GM12878 (cell line): Measurements from ENCODE around the gene TIMP4. TPM values are rescaled to one million over a fixed set of nuclear protein-coding genes. Genes with fewer than 3 reads are reported as not detected.

Experiments used
- ATAC-seq: fragments of 200-7000 bp; cut with Tn5 transposase; 3 replicates; pipeline ENCODE4 v1.9.1; 2020; ENCODE audit warnings: mild to moderate bottlenecking, moderate library complexity
- BruUV-seq: library from RNA; stranded (reverse); fragments of 400-500 nt; replicated peaks from 2 replicates; lab custom pipeline; 2021; lab: Mats Ljungman, UMichigan
- CTCF ChIA-PET: fragments of 300-600 bp; sonication (Branson Sonifier 250); formaldehyde crosslinking; extraction: SDS; loops from one replicate; lab custom pipeline; 2021; ENCODE audit warnings: inconsistent platforms; lab: Yijun Ruan, JAX
- POLR2A ChIA-PET: fragments of 350-600 bp; formaldehyde crosslinking; extraction: SDS; loops from one replicate; lab custom pipeline; 2021; ENCODE audit warnings: inconsistent platforms; lab: Charles Lee
- RAD21 ChIA-PET: fragments of 300-600 bp; sonication (Branson Sonifier 250); formaldehyde crosslinking; loops from one replicate; lab custom pipeline; 2023; ENCODE audit warnings: antibody characterized with exemption; ENCODE audit not compliant: unreplicated experiment; lab: Charles Lee
- SMC1A ChIA-PET: fragments of 300-600 bp; sonication (Branson Sonifier 250); formaldehyde crosslinking; loops from one replicate; lab custom pipeline; 2023; ENCODE audit not compliant: unreplicated experiment, uncharacterized antibody; lab: Charles Lee
- DNase-seq: peaks from one replicate; pipeline ENCODE4 v3.0.0-alpha.2; 2011; ENCODE audit warnings: low read depth, low spot score
- FAIRE-seq: peaks from 3 replicates; lab custom pipeline; 2011; peaks lifted over from hg19 to GRCh38; lab: Jason Lieb, UNC
- H2AFZ ChIP-seq: 2 replicates; pipeline ENCODE4 v1.6.0; 2011; ENCODE audit warnings: low read depth, low read length, control low read depth; ENCODE audit not compliant: control insufficient read depth
- H3K27ac ChIP-seq: 2 replicates; pipeline ENCODE4 v1.5.1; 2011; ENCODE audit warnings: control low read depth; ENCODE audit not compliant: control insufficient read depth, insufficient read depth
- H3K27me3 ChIP-seq, 2 experiments: replicated peaks in 1 of 2; 2 replicates each; pipeline versions ENCODE4 v1.6.0 to v1.6.1; 2011; ENCODE audit warnings: low read length in 1 of 2; ENCODE audit not compliant: control insufficient read depth in 2 of 2, insufficient read depth in 2 of 2
- H3K36me3 ChIP-seq, 2 experiments: 2 replicates each; pipeline ENCODE4 v1.5.1; 2011; ENCODE audit warnings: low read length in 1 of 2; ENCODE audit not compliant: control insufficient read depth in 2 of 2, insufficient read depth in 2 of 2
- H3K4me1 ChIP-seq: 2 replicates; pipeline ENCODE4 v1.6.1; 2011; ENCODE audit warnings: mild to moderate bottlenecking, low read length, moderate library complexity, mixed read lengths; ENCODE audit not compliant: control insufficient read depth, insufficient read depth
- H3K4me2 ChIP-seq: 2 replicates; pipeline ENCODE4 v1.6.0; 2011; ENCODE audit warnings: control low read depth; ENCODE audit not compliant: control insufficient read depth, insufficient read depth
- H3K4me3 ChIP-seq: fragments of 200-600 bp; sonication (generic); 2 replicates; pipeline ENCODE4 v1.5.1; 2016
- H3K79me2 ChIP-seq: 2 replicates; pipeline ENCODE4 v1.6.0; 2011; ENCODE audit warnings: low read length; ENCODE audit not compliant: control insufficient read depth, insufficient read depth
- H3K9ac ChIP-seq: 2 replicates; pipeline ENCODE4 v1.8.0; 2011; ENCODE audit warnings: low read length, control low read depth, mixed read lengths; ENCODE audit not compliant: control insufficient read depth, insufficient read depth
- H3K9me3 ChIP-seq: replicated peaks from 3 replicates; pipeline ENCODE4 v1.5.1; 2011; ENCODE audit warnings: mild to moderate bottlenecking, low read length; ENCODE audit not compliant: control insufficient read depth, insufficient read depth
- H4K20me1 ChIP-seq: 2 replicates; pipeline ENCODE4 v1.6.0; 2011; ENCODE audit not compliant: control insufficient read depth, insufficient read depth
- BACH1 ChIP-seq: fragments of 450-650 bp; IDR thresholded peaks from 2 replicates; pipeline ENCODE4 v1.6.1; 2017; ENCODE audit warnings: mild to moderate bottlenecking, borderline replicate concordance
- EGR1 ChIP-seq, 2 experiments: IDR thresholded peaks; 1 replicate in 1 of 2; 2 replicates in 1 of 2; pipeline ENCODE4 v1.6.1; 2011 to 2012; ENCODE audit warnings: low read depth in 2 of 2, low read length in 2 of 2, borderline replicate concordance in 1 of 2, mild to moderate bottlenecking in 1 of 2, moderate library complexity in 1 of 2
- FOXM1 ChIP-seq: IDR thresholded peaks from 2 replicates; pipeline ENCODE4 v1.6.1; 2012; ENCODE audit warnings: low read depth, mild to moderate bottlenecking, inconsistent platforms, low read length, moderate library complexity
- GATAD2B ChIP-seq: fragments of 450-650 bp; conservative IDR thresholded peaks from 2 replicates; pipeline ENCODE4 v1.6.1; 2017; ENCODE audit warnings: low read depth, mild to moderate bottlenecking, moderate library complexity
- HDAC6 ChIP-seq: fragments of 200-600 bp; sonication (generic); IDR thresholded peaks from one replicate; pipeline ENCODE4 v1.8.0; 2017; ENCODE audit warnings: antibody characterized with exemption; ENCODE audit not compliant: unreplicated experiment
- IKZF2 ChIP-seq, 2 experiments: fragments of 450-650 bp; IDR thresholded peaks; 2 replicates each; pipeline ENCODE4 v1.6.1; 2017; ENCODE audit warnings: mild to moderate bottlenecking in 2 of 2, moderate library complexity in 2 of 2
- PAX5 ChIP-seq: IDR thresholded peaks from 2 replicates; pipeline ENCODE4 v1.6.1; 2011; ENCODE audit warnings: low read depth, low read length, borderline replicate concordance
- RFX5 ChIP-seq: IDR thresholded peaks from 2 replicates; pipeline ENCODE4 v1.6.1; 2011; ENCODE audit warnings: low read depth, low read length, improper control_type of control experiment
- SMAD5 ChIP-seq: IDR thresholded peaks from 2 replicates; pipeline ENCODE4 v1.6.1; 2016; ENCODE audit warnings: antibody characterized with exemption, low read depth
- STAT1 ChIP-seq: fragments of 450-650 bp; conservative IDR thresholded peaks from 2 replicates; pipeline ENCODE4 v1.6.1; 2014; ENCODE audit warnings: antibody characterized with exemption, mild to moderate bottlenecking
- TAF1 ChIP-seq: IDR thresholded peaks from 2 replicates; pipeline ENCODE4 v1.6.1; 2011; ENCODE audit warnings: mild to moderate bottlenecking, low read depth, low read length, borderline replicate concordance
- ZSCAN29 ChIP-seq: fragments of 450-650 bp; IDR thresholded peaks from 2 replicates; pipeline ENCODE4 v1.6.1; 2017; ENCODE audit warnings: mild to moderate bottlenecking, moderate library complexity
- WGBS: methylation state at CpG from one replicate; pipeline ENCODE4 v1.1.6; 2016; ENCODE audit warnings: low lambda C conversion rate; ENCODE audit not compliant: insufficient replicate concordance, insufficient coverage; ENCODE audit errors: missing lambda C conversion rate; 5-methylcytosine and 5-hydroxymethylcytosine counted together
- in situ Hi-C: fragments of 300-500 bp; cut with MboI; formaldehyde crosslinking; loops from 9 replicates; pipeline ENCODE4 v1.14.3; 2018; ENCODE audit warnings: mixed read lengths
- intact Hi-C: fragments of 100-400 bp; cut with micrococcal nuclease; formaldehyde crosslinking; loops from one replicate; pipeline ENCODE4 v1.14.2; 2022; ENCODE audit not compliant: unreplicated experiment
- polyA plus RNA-seq, 11 experiments: library from polyadenylated mRNA; depleted of rRNA in 4 of 11; unstranded in 6 of 11; stranded (reverse) in 5 of 11; fragments of >200 nt; fragmentation: Nextera tagmentation in 4 of 11; fragmentation: Illumina TruSeq in 1 of 11; extraction: Ambion mirVana in 4 of 11; extraction: Trizol in 1 of 11; gene quantifications; 1 replicate in 1 of 11; 2 replicates in 10 of 11; pipeline versions ENCODE4 v1.2.1 to v1.2.3, GENCODE V29; 2011 to 2016; ENCODE audit warnings: inconsistent platforms in 2 of 11, missing spikeins in 2 of 11, low read depth in 1 of 11
- total RNA-seq, 4 experiments: library from RNA; depleted of rRNA in 3 of 4; stranded (reverse); fragments of >200 nt in 3 of 4; fragmentation: Illumina TruSeq in 1 of 4; extraction: Trizol in 1 of 4; gene quantifications; 2 replicates each; pipeline versions ENCODE4 v1.2.1 to v1.2.3, GENCODE V29; 2013 to 2021

TIMP4 gene
- total and polyA plus RNA-seq, 10 of the 15 experiments (the other 5 are each of a cell fraction or from before 2014, with no cell fraction given): 0.07 TPM; not detected in 9

GRCh38 chr3:12181301-12181700, 22.6 kb upstream of the TIMP4 start (continued):
- TF ChIP-seq FOXM1: no peak
- TF ChIP-seq SMAD5: no peak
- TF ChIP-seq PAX5: no peak
- no peak for TF ChIP-seq BACH1
- TF ChIP-seq ZSCAN29: no peak
- no peak for TF ChIP-seq HDAC6
- TF ChIP-seq EGR1 (IDR thresholded peaks at IDR 0.05; ENCODE audit: borderline replicate concordance in 1 of 2, low read depth in 2 of 2, low read length in 2 of 2): no peak
- no peak for TF ChIP-seq TAF1
- no peak for TF ChIP-seq RFX5

GRCh38 chr3:12180631-12181030, 21.9 kb upstream of the TIMP4 start:
- no peak for TF ChIP-seq FOXM1
- no peak for TF ChIP-seq IKZF2 (IDR thresholded peaks at IDR 0.05)
- no peak for TF ChIP-seq GATAD2B
- TF ChIP-seq STAT1: no peak
- ChIA-PET CTCF (interaction anchor here (1.0 to 9.0 kb wide), 4 partner anchors 14 to 299 kb away, joined by 3 to 243 read pairs (median 8); no protein-coding TSS in a partner anchor), RAD21 (interaction anchor here (6.2 to 7.3 kb wide), 2 partner anchors 44 to 298 kb away, joined by 42 to 93 read pairs; no protein-coding TSS in a partner anchor), POLR2A (interaction anchor here (1.3 kb wide), 1 partner anchor 10 kb away, joined by 4 read pairs; no protein-coding TSS in a partner anchor), SMC1A (interaction anchor here (1.4 to 11.5 kb wide), 5 partner anchors 10 to 299 kb away, joined by 3 to 83 read pairs (median 6); no protein-coding TSS in a partner anchor)
- Histone ChIP-seq H3K9ac (no peak overlapping the region), H3K27me3 (no peaks in the 10 kb centered on the region), H3K79me2 (no peaks in the 10 kb centered on the region), H4K20me1 (no peaks in the 10 kb centered on the region), H3K27ac (no peak overlapping the region), H3K4me2 (no peak overlapping the region), H3K36me3 (no peaks in the 10 kb centered on the region), H2AFZ (no peak overlapping the region), H3K9me3 (no peaks in the 10 kb centered on the region), H3K4me1 (no peaks in the 10 kb centered on the region; the same call in 1 of the 2 replicates), H3K4me3 (no peak overlapping the region)
- no TSS peak for BruUV-seq
- FAIRE-seq: no peak
- WGBS: 55% methylated on average over 5 of the region's 5 CpGs
- intact Hi-C loops: no loop called here
- ATAC-seq: no peak
- in situ Hi-C loops: no loop called here
- no peak for DNase-seq
